ENCODE data around the gene KCNQ1.

DNA sequence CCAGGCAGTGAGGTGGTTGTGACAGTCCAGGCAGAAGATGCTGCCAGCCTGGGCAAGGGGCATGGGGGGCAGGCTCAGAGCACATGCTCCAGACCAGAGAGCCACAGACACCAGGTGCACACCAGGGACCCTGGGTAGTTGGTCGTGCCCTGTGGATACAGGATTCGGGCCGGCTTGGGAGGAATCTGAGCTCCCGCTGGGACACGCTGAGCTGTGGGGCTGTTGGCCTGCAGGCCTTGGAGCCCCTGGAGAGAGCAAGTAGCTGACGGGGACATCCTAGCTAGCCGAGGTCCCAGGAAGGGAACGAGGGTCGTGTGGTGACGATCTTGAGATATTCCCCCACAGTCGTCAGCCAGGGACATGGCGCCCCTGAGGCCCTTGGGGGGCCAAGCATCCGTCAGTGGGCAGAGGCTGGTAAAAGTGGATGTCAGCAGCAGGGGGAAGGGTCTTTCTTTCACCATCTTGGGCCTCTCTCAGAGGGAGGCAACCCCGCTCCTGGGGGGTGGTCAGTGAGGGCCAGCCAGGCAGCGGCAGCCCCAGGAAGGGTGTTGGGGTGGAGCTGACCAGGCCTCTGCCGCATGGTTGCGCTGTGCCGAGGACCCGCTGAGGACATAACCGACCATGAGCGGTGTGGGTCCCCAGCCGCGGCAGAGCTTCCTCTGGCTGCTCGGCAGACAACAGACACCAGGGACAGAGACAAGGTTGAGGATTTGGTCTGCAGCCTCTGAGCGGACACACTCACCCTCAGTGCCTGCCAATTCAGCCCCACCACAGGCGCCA lies 396.8 kb downstream of the KCNQ1 start:
- TF ChIP-seq, protein P1, sequence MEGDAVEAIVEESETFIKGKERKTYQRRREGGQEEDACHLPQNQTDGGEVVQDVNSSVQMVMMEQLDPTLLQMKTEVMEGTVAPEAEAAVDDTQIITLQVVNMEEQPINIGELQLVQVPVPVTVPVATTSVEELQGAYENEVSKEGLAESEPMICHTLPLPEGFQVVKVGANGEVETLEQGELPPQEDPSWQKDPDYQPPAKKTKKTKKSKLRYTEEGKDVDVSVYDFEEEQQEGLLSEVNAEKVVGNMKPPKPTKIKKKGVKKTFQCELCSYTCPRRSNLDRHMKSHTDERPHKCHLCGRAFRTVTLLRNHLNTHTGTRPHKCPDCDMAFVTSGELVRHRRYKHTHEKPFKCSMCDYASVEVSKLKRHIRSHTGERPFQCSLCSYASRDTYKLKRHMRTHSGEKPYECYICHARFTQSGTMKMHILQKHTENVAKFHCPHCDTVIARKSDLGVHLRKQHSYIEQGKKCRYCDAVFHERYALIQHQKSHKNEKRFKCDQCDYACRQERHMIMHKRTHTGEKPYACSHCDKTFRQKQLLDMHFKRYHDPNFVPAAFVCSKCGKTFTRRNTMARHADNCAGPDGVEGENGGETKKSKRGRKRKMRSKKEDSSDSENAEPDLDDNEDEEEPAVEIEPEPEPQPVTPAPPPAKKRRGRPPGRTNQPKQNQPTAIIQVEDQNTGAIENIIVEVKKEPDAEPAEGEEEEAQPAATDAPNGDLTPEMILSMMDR (IDR thresholded peaks at IDR 0.05) = no peak
- TF ChIP-seq EZH2 (IDR thresholded peaks at IDR 0.05; ENCODE audit: borderline replicate concordance, insufficient read depth, low read depth, low read length, poor library complexity, severe bottlenecking) = no peak

Measured in B cell (primary cell).